ENCODE results near the gene ADH4. TPM values are rescaled to one million over a fixed set of nuclear protein-coding genes. Genes with fewer than 3 reads are reported as not detected.

Gene ADH4
- total and polyA plus RNA-seq, 2 of the 4 experiments (the other 2 are of a cell fraction), result not detected

DNA sequence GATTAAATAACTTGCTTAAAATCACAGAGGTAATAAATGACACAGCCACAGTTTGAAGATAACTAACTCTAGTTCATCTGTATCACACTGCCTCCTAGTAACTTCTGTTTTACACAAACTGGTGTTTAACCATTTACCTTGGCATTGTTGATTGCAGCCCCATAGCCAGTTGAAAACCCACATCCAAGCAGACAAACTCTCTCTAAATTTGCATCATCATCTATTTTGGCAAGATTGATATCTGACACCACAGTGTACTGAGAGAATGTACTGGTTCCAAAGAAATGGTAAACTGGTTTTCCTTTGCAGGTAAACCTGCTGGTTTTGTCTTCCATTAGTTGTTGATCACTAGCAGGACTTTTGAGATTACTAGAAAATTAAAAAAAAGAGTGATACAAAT is 7.8 kb downstream of the ADH4 start:
- H4K91ac ChIP-seq (ENCODE audit: insufficient read depth, low read depth, low read length), result no peak overlapping the region
- H2AK5ac ChIP-seq (ENCODE audit: low read depth, low read length), result no peak overlapping the region
- H3K9me1 ChIP-seq (ENCODE audit: insufficient read depth, low read length), result no peaks in the 10 kb centered on the region
- H3K4me1 ChIP-seq (ENCODE audit: control insufficient read depth, insufficient read depth, low read length), result no peaks in the 10 kb centered on the region
- H3K4ac ChIP-seq (ENCODE audit: low read depth, low read length), result no peak overlapping the region
- CTCF ChIA-PET, result no interaction called here
- no peak overlapping the region for H4K5ac ChIP-seq (ENCODE audit: low read depth, low read length)
- H3K18ac ChIP-seq (ENCODE audit: low read depth, low read length), result no peak overlapping the region
- no peaks in the 10 kb centered on the region for H3K36me3 ChIP-seq (ENCODE audit: control insufficient read depth, insufficient read depth, low read length)
- no peak overlapping the region for H3K56ac ChIP-seq (ENCODE audit: extremely low read depth, insufficient read depth, low read length)
- no peaks in the 10 kb centered on the region for H4K20me1 ChIP-seq (ENCODE audit: insufficient read depth, low read length)
- DNase-seq, result no peak
- H2AFZ ChIP-seq (replicated peaks; ENCODE audit: low read length, poor library complexity), result no peak overlapping the region
- H2BK20ac ChIP-seq (ENCODE audit: low read depth, low read length), result no peak overlapping the region
- ATAC-seq (ENCODE audit: low read depth), result no peak
- H2AK9ac ChIP-seq (replicated peaks; ENCODE audit: low read depth, low read length, poor library complexity), result no peak overlapping the region
- dilution Hi-C loops (cut with HindIII; ENCODE audit: low sequenced_read_pairs, unreplicated experiment), result no loop called here
- no peak overlapping the region for H2BK5ac ChIP-seq (ENCODE audit: low read depth, low read length, poor library complexity, severe bottlenecking)
- no peak overlapping the region for H3K14ac ChIP-seq (replicated peaks; ENCODE audit: low read depth, low read length)
- no peak overlapping the region for H4K8ac ChIP-seq (ENCODE audit: low read depth in 2 of 2, low read length in 2 of 2)
- no peak overlapping the region for H3K4me3 ChIP-seq (ENCODE audit: insufficient read depth, low read depth, low read length)
- no peaks in the 10 kb centered on the region for H3K79me1 ChIP-seq (ENCODE audit: low read depth in 1 of 2, low read length in 2 of 2)
- H3K27ac ChIP-seq (ENCODE audit: insufficient read depth, low read length), result no peak overlapping the region
- H2BK15ac ChIP-seq (ENCODE audit: low read depth, low read length), result no peak overlapping the region
- no TSS peak for BruUV-seq (replicated peaks)
- TF ChIP-seq POLR2A (IDR thresholded peaks at IDR 0.05; ENCODE audit: low read depth, low read length), result no peak
- TF ChIP-seq MAFK (IDR thresholded peaks at IDR 0.05; ENCODE audit: low read depth, low read length), result peak; percentile 12; the same call in 1 of the 2 replicates
- TF ChIP-seq, protein P1, sequence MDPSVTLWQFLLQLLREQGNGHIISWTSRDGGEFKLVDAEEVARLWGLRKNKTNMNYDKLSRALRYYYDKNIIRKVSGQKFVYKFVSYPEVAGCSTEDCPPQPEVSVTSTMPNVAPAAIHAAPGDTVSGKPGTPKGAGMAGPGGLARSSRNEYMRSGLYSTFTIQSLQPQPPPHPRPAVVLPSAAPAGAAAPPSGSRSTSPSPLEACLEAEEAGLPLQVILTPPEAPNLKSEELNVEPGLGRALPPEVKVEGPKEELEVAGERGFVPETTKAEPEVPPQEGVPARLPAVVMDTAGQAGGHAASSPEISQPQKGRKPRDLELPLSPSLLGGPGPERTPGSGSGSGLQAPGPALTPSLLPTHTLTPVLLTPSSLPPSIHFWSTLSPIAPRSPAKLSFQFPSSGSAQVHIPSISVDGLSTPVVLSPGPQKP (IDR thresholded peaks at IDR 0.05; ENCODE audit: borderline replicate concordance, low read depth, low read length), result no peak
- no peak for TF ChIP-seq SMC3 (IDR thresholded peaks at IDR 0.05; ENCODE audit: low read depth, low read length)
- no peak for TF ChIP-seq NFE2L2 (IDR thresholded peaks at IDR 0.05; ENCODE audit: low read depth, low read length)
- no peak overlapping the region for H3K4me2 ChIP-seq (ENCODE audit: low read depth, low read length)
- intact Hi-C loops (cut with micrococcal nuclease), result no loop called here
- no peak overlapping the region for H3K23ac ChIP-seq (ENCODE audit: low read depth, low read length)
- no peaks in the 10 kb centered on the region for H3K9me3 ChIP-seq (ENCODE audit: control insufficient read depth, insufficient read depth, low read length)
- in situ Hi-C loops (cut with MboI; ENCODE audit: low sequenced_read_pairs), result no loop called here
- H3K27me3 ChIP-seq (ENCODE audit: control insufficient read depth, insufficient read depth, low read length), result no peaks in the 10 kb centered on the region
- no peak overlapping the region for H2BK120ac ChIP-seq (ENCODE audit: low read depth, low read length)
- no peak overlapping the region for H3K9ac ChIP-seq (ENCODE audit: low read depth, low read length)
- POLR2A ChIA-PET (ENCODE audit: unreplicated experiment), result no interaction called here

Data from IMR-90 (cell line).